HL-60 (cell line): Measurements from ENCODE around the gene IRF4.

Experiments used
- DNase-seq, 2 experiments: peaks; one replicate each; pipeline ENCODE4 v3.0.0-alpha.2; 2010 to 2020; ENCODE audit warnings: low read depth in 1 of 2, low spot score in 1 of 2
- H3K27ac ChIP-seq: fragments of 250-450 bp; sonication (Bioruptor Pico); replicated peaks from 2 replicates; pipeline ENCODE4 v1.5.1; 2020; ENCODE audit warnings: mild to moderate bottlenecking, moderate library complexity
- H3K27me3 ChIP-seq: fragments of 250-450 bp; sonication (Bioruptor Pico); 2 replicates; pipeline ENCODE4 v1.5.1; 2021; ENCODE audit warnings: mild to moderate bottlenecking, moderate library complexity; ENCODE audit not compliant: insufficient read depth, poor library complexity, severe bottlenecking
- H3K4me3 ChIP-seq: replicated peaks from 2 replicates; pipeline ENCODE4 v1.5.1; 2011; ENCODE audit warnings: mild to moderate bottlenecking, control low read depth, low read length; ENCODE audit not compliant: insufficient read depth
- CTCF ChIP-seq: IDR thresholded peaks from one replicate; pipeline ENCODE4 v1.5.1; 2011; ENCODE audit warnings: low read length, control low read depth, inconsistent platforms; ENCODE audit not compliant: insufficient read depth
- GABPA ChIP-seq: IDR thresholded peaks from 2 replicates; pipeline ENCODE4 v1.6.1; 2012; ENCODE audit warnings: low read depth
- POLR2AphosphoS5 ChIP-seq: IDR thresholded peaks from 2 replicates; pipeline ENCODE4 v1.6.1; 2012; ENCODE audit warnings: low read depth
- REST ChIP-seq: IDR thresholded peaks from 2 replicates; pipeline ENCODE4 v1.6.1; 2012; ENCODE audit warnings: low read depth; ENCODE audit not compliant: insufficient replicate concordance
- SPI1 ChIP-seq: IDR thresholded peaks from 2 replicates; pipeline ENCODE4 v1.6.1; 2012; ENCODE audit warnings: low read depth, mild to moderate bottlenecking, borderline replicate concordance

The IRF4 gene

GRCh38 chr6:408599-409102, 17.1 kb downstream of the IRF4 start:
- Histone ChIP-seq H3K27ac (no peak overlapping the region), H3K4me3 (no peak overlapping the region), H3K27me3 (peaks cover 4% of the 10 kb centered on the region)
- DNase-seq: peak in 1 of 2 experiments; percentile 18
- TF ChIP-seq GABPA (no peak), SPI1 (no peak), REST (no peak), POLR2AphosphoS5 (no peak), CTCF (no peak)

GRCh38 chr6:409370-409972, 17.9 kb downstream of the IRF4 start:
- peaks cover 4% of the 10 kb centered on the region for H3K27me3 ChIP-seq
- DNase-seq: no peak
- H3K27ac ChIP-seq: no peak overlapping the region
- no peak overlapping the region for H3K4me3 ChIP-seq
- no peak for TF ChIP-seq CTCF

- Histone ChIP-seq H3K27me3 (peaks cover 4% of the 10 kb centered on the region), H3K4me3 (no peak overlapping the region), H3K27ac (no peak overlapping the region)
- DNase-seq: no peak
- TF ChIP-seq POLR2AphosphoS5 (no peak), REST (no peak), SPI1 (no peak), CTCF (no peak), GABPA (no peak)
Measured at GRCh38 chr6:410555-411395, 19.2 kb downstream of the IRF4 start.
